DND-41 (cell line): Measurements from ENCODE around the gene PSMB9.

ENCODE experiments used
- EZH2 ChIP-seq: IDR thresholded peaks from 3 replicates; pipeline ENCODE4 v1.6.1; 2012; ENCODE audit warnings: borderline replicate concordance, low read depth, mild to moderate bottlenecking, moderate library complexity, low read length, inconsistent platforms; ENCODE audit not compliant: severe bottlenecking
- TF ChIP-seq, protein P1 (sequence below): IDR thresholded peaks from 2 replicates; pipeline ENCODE4 v1.5.1; 2012; ENCODE audit warnings: borderline replicate concordance, low read length, moderate library complexity, mild to moderate bottlenecking; ENCODE audit not compliant: poor library complexity, severe bottlenecking; ENCODE audit errors: extremely low read depth

DNA sequence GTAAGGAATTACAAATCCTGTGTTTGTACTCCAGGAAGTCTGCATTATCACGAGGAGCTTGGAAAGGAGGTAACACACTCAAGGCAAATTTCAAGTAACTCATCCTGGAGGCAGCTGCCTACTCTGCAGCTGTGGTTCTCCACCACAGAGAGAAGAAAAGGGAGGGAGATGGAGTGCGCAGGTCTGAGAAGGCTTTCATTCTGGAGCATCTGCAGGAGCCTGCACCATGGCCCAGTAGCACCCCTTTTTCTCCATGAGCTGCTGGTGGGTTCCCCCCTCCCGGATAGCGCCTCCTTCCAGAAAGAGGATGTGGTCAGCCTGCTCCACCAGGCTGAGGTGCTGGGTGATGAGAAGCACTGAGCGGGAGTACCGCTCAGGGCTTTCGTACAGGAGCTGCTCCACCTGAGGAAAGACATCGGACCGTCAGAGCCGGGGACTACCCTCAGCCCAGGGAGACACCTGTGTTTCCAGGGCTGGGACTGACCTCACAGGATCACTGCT is 8.6 kb upstream of the PSMB9 start:
- TF ChIP-seq, protein P1, sequence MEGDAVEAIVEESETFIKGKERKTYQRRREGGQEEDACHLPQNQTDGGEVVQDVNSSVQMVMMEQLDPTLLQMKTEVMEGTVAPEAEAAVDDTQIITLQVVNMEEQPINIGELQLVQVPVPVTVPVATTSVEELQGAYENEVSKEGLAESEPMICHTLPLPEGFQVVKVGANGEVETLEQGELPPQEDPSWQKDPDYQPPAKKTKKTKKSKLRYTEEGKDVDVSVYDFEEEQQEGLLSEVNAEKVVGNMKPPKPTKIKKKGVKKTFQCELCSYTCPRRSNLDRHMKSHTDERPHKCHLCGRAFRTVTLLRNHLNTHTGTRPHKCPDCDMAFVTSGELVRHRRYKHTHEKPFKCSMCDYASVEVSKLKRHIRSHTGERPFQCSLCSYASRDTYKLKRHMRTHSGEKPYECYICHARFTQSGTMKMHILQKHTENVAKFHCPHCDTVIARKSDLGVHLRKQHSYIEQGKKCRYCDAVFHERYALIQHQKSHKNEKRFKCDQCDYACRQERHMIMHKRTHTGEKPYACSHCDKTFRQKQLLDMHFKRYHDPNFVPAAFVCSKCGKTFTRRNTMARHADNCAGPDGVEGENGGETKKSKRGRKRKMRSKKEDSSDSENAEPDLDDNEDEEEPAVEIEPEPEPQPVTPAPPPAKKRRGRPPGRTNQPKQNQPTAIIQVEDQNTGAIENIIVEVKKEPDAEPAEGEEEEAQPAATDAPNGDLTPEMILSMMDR = no peak
- no peak for TF ChIP-seq EZH2
